ENCODE results near the gene DCAF11. TPM values are rescaled to one million over a fixed set of nuclear protein-coding genes. Genes with fewer than 3 reads are reported as not detected.

DCAF11 gene
- total and polyA plus RNA-seq, 2 donors: 36.6 to 66.7 TPM

DNA sequence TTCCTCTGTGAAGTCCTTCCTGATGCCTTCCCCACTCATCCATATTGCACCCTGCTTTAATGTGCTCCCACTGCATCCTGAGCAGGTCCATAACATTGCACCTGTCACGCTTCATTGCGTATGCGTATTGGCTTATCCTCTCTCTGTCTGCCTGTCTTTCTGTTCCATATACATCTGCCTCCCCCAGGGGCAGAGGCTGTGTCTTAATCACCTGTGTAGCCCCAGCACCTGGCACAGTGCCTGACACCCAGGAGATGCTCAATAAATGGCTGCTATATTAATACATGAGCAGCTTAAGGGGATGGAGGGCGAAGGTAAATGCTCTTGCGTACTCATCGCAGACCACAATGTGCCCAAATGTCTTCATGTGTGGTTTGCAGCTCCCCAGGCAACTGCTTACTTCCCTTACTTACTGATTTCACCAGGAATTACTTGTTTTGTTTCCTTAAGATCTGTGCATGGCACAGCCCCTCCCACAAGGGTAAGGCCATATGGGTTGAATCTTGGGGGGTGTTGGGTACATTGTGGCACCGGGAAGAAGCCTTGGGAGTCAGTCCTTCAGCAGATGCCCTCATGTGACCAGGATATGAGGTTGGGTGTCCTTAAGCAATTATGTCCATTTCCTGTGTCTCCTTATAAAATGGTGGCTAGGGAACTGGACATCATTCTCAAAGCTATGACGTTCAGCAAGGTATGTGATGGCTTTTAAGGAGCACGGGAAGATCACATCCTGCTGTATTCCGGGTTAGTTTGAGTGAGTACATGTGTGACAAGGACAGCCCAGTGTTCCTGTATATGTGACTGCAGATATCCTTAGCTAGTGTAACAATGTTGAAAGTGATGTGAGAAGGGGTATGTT, 44.1 kb upstream of the DCAF11 start:
- H3K4me3 ChIP-seq (ENCODE audit: low read length in 2 of 2): no peak overlapping the region
- H3K9me3 ChIP-seq (ENCODE audit: control insufficient read depth in 2 of 2, insufficient read depth in 1 of 2, low read length in 1 of 2): no peaks in the 10 kb centered on the region
- WGBS: 87% methylated on average over 10 of the region's 10 CpGs
- no peak overlapping the region for H3K27ac ChIP-seq (ENCODE audit: low read depth in 1 of 2, low read length in 1 of 2)
- H3K27me3 ChIP-seq (ENCODE audit: control insufficient read depth in 2 of 2, insufficient read depth in 1 of 2, low read length in 1 of 2): peaks cover 0 to 8% of the 10 kb centered on the region in 2 donors
- DNase-seq (ENCODE audit: low read depth in 6 of 9, low spot score in 9 of 9): no peak
- H3K36me3 ChIP-seq (ENCODE audit: control insufficient read depth in 2 of 2, insufficient read depth in 2 of 2, low read length in 1 of 2): no peaks in the 10 kb centered on the region
- peaks cover 0 to 1% of the 10 kb centered on the region in 2 donors for H3K4me1 ChIP-seq (ENCODE audit: control insufficient read depth in 2 of 2, insufficient read depth in 2 of 2, low read length in 2 of 2)

DNA sequence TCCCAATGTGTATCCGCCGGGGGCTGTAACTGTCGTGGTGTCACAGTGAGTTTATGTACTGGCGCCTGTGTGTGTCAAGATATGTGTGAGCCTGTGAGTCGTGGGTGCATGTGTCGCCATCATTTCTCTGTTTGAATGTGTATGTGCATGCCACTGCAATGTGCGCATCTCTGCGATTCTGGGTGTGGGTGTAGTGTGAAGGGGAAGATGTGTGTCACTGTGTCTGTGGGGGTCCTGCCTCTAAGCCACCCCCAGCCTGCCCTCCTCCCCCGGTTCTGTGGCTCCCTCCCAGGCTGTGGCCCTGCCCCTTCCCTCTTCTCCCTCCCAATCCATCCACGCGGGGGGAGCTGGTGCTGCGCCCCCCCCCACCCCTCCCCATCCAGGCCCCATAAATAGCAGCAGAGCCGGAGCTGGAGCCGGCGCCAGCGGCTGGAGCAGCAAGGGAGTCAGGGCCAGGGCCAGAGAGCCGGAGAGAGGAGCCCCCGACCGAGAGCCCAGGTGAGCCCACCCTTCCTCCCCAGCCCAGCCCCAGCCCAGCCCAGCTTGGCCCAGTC, 43.4 kb upstream of the DCAF11 start, which contains the start of gene CPNE6:
Gene CPNE6 (plus strand): TSS at position 419 of the 554 bp plus-strand sequence. CDS start 1,375 bp downstream, outside the sequence.
- Histone ChIP-seq H3K36me3 (ENCODE audit: control insufficient read depth in 2 of 2, insufficient read depth in 2 of 2, low read length in 1 of 2) (no peaks in the 10 kb centered on the region), H3K9me3 (ENCODE audit: control insufficient read depth in 2 of 2, insufficient read depth in 1 of 2, low read length in 1 of 2) (no peaks in the 10 kb centered on the region), H3K27ac (ENCODE audit: low read depth in 1 of 2, low read length in 1 of 2) (no peak within 1 kb of the TSS), H3K4me3 (ENCODE audit: low read length in 2 of 2) (no peak within 1 kb of the TSS), H3K4me1 (ENCODE audit: control insufficient read depth in 2 of 2, insufficient read depth in 2 of 2, low read length in 2 of 2) (peaks cover 0 to 5% of the 10 kb centered on the region in 2 donors), H3K27me3 (ENCODE audit: control insufficient read depth in 2 of 2, insufficient read depth in 1 of 2, low read length in 1 of 2) (peaks cover 0 to 8% of the 10 kb centered on the region in 2 donors)
- 90% methylated on average over 19 of the region's 19 CpGs for WGBS
- no peak for DNase-seq (ENCODE audit: low read depth in 6 of 9, low spot score in 9 of 9)

DNA sequence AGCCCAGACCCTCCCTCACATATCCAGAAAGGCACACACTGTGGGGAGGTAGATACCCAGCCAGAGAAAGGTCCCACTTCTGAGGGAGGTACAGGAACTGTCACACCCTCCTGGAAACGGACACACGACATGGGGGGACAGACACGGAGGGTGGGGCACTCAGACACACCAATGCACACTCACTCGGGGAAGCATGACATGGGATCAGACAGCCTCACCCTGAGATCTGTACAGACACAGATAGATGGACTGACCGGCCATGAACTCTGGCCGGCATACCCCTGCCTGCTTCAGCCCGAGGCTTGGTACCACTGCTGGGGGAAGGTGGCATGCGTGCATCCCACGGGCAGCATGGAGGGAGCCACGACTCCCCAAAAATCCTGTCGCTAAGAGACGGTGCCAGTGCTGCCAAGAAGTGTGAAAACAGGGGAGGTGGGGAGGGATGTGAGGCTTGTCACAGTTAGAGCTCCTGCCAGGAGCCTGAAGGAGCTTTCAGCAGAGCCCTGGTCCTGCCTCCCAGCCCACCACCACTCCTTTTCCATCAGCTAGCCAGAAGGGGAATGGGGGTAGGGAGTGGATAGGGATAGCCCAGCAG, 42.6 kb upstream of the DCAF11 start:
- no peaks in the 10 kb centered on the region for H3K36me3 ChIP-seq (ENCODE audit: control insufficient read depth in 2 of 2, insufficient read depth in 2 of 2, low read length in 1 of 2)
- no peaks in the 10 kb centered on the region for H3K9me3 ChIP-seq (ENCODE audit: control insufficient read depth in 2 of 2, insufficient read depth in 1 of 2, low read length in 1 of 2)
- no peak overlapping the region for H3K4me3 ChIP-seq (ENCODE audit: low read length in 2 of 2)
- no peak for DNase-seq (ENCODE audit: low read depth in 6 of 9, low spot score in 9 of 9)
- H3K27me3 ChIP-seq (ENCODE audit: control insufficient read depth in 2 of 2, insufficient read depth in 1 of 2, low read length in 1 of 2): peaks cover 0 to 8% of the 10 kb centered on the region in 2 donors
- no peak overlapping the region for H3K27ac ChIP-seq (ENCODE audit: low read depth in 1 of 2, low read length in 1 of 2)
- 92% methylated on average over 12 of the region's 12 CpGs for WGBS
- peaks cover 0 to 5% of the 10 kb centered on the region in 2 donors for H3K4me1 ChIP-seq (ENCODE audit: control insufficient read depth in 2 of 2, insufficient read depth in 2 of 2, low read length in 2 of 2)

DNA sequence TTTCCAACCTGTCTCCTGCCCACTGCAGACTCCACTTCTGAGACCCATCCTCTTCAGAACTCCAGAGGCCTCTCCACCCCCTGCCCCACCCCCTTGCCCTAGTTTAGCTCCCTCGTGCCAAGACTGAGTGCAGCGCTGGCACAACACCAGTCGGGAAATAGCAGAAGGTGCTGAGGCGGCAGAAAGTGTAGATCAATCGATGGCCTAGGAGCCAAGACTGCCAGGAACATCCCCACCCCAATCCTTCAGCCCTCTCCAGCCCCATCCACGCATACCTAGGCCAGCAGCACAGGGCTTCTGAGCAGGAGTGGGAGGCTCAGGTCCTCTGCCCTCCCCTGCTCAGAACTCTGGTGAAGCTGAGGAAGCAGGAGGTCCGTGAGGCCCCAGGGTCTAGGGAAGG, 42.1 kb upstream of the DCAF11 start:
- Histone ChIP-seq H3K27ac (ENCODE audit: low read depth in 1 of 2, low read length in 1 of 2) (no peak overlapping the region), H3K4me1 (ENCODE audit: control insufficient read depth in 2 of 2, insufficient read depth in 2 of 2, low read length in 2 of 2) (peaks cover 0 to 5% of the 10 kb centered on the region in 2 donors), H3K36me3 (ENCODE audit: control insufficient read depth in 2 of 2, insufficient read depth in 2 of 2, low read length in 1 of 2) (no peaks in the 10 kb centered on the region), H3K9me3 (ENCODE audit: control insufficient read depth in 2 of 2, insufficient read depth in 1 of 2, low read length in 1 of 2) (no peaks in the 10 kb centered on the region), H3K4me3 (ENCODE audit: low read length in 2 of 2) (no peak overlapping the region), H3K27me3 (ENCODE audit: control insufficient read depth in 2 of 2, insufficient read depth in 1 of 2, low read length in 1 of 2) (peaks cover 0 to 8% of the 10 kb centered on the region in 2 donors)
- 91% methylated on average over 7 of the region's 7 CpGs for WGBS
- no peak for DNase-seq (ENCODE audit: low read depth in 6 of 9, low spot score in 9 of 9)

DNA sequence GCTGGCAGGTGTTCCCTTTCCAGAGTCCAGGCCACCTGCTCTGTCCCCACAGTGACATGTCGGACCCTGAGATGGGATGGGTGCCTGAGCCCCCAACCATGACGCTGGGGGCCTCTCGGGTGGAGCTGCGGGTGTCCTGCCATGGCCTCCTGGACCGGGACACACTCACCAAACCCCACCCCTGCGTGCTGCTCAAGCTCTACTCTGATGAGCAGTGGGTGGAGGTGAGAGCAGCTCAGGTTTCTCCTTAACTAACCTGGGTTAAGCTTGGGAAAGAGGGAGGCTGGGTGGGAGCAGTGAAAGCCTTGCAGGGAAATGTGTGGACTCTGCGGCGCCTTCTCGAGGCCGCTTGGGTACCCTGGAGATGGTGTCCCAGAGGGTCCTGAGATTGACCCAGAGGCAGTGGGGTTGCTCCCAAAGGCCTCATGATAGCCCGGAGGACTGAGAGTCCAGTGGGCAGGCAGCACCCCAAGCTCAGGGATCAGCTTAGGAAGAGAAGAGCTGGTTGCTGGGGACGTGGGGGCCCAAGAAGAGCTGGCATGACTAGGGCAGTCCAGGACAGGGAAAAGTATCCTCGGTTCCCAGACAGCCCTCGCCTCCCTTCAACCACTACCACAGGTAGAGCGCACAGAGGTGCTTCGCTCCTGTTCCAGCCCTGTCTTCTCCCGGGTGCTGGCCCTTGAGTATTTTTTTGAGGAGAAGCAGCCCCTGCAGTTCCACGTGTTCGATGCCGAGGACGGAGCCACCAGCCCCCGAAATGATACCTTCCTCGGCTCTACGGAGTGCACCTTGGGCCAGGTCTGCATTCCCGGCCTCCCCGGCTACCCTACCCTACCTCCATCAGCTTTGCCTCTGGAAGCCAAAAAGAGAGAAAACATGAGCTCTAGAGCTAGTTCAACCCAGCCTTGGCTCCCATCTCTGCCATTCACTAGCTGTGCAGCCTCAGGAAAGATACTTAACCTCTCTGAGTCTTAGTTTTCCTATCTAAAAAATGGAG, 41.4 kb upstream of the DCAF11 start:
- Histone ChIP-seq H3K36me3 (ENCODE audit: control insufficient read depth in 2 of 2, insufficient read depth in 2 of 2, low read length in 1 of 2) (no peaks in the 10 kb centered on the region), H3K27me3 (ENCODE audit: control insufficient read depth in 2 of 2, insufficient read depth in 1 of 2, low read length in 1 of 2) (peaks cover 0 to 8% of the 10 kb centered on the region in 2 donors), H3K4me3 (ENCODE audit: low read length in 2 of 2) (no peak overlapping the region), H3K9me3 (ENCODE audit: control insufficient read depth in 2 of 2, insufficient read depth in 1 of 2, low read length in 1 of 2) (no peaks in the 10 kb centered on the region), H3K4me1 (ENCODE audit: control insufficient read depth in 2 of 2, insufficient read depth in 2 of 2, low read length in 2 of 2) (peaks cover 0 to 11% of the 10 kb centered on the region in 2 donors), H3K27ac (ENCODE audit: low read depth in 1 of 2, low read length in 1 of 2) (no peak overlapping the region)
- 95% methylated on average over 26 of the region's 26 CpGs for WGBS
- no peak for DNase-seq (ENCODE audit: low read depth in 6 of 9, low spot score in 9 of 9)

DNA sequence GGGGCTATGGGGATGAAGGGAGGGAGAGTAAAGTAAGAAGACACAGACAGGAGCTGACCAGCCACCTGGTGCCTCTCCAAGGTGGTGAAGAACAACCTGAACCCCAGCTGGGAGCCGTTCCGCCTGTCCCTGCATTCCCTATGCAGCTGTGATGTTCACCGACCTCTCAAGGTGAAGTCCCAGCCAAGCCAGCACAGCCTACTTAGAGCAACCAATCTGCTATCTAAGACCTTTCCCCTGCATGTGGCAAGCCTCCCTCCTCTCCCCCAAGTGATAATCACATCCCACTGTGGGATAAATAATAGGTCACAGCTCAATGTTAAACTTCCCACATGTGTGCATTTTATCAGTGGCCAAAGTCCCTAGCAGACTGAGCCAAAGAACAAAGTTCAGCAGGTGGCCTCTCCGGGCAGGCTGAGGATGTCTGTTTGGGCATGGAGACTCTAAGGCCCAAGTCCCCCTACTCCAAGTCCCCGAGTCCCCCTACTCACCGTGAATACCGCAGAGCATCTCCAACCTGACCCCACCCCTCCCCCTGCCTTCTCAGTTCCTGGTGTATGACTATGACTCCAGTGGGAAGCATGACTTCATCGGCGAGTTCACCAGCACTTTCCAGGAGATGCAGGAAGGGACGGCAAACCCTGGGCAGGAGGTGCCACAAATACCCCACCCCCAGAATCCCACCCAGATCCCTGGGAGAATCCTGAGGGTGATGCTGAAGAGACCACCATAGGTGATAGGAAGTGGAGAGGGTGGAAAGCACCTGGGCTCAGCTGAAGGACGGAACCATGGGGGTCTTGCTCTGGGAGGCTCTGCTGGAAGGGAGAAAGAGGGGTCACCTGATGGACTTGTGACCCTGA, 39.7 kb upstream of the DCAF11 start:
- no peak overlapping the region for H3K4me3 ChIP-seq (ENCODE audit: low read length in 2 of 2)
- no peaks in the 10 kb centered on the region for H3K9me3 ChIP-seq (ENCODE audit: control insufficient read depth in 2 of 2, insufficient read depth in 1 of 2, low read length in 1 of 2)
- WGBS: 93% methylated on average over 11 of the region's 11 CpGs
- H3K36me3 ChIP-seq (ENCODE audit: control insufficient read depth in 2 of 2, insufficient read depth in 2 of 2, low read length in 1 of 2): no peaks in the 10 kb centered on the region
- no peak for DNase-seq (ENCODE audit: low read depth in 6 of 9, low spot score in 9 of 9)
- H3K27me3 ChIP-seq (ENCODE audit: control insufficient read depth in 2 of 2, insufficient read depth in 1 of 2, low read length in 1 of 2): peaks cover 0 to 4% of the 10 kb centered on the region in 2 donors
- H3K27ac ChIP-seq (ENCODE audit: low read depth in 1 of 2, low read length in 1 of 2): no peak overlapping the region
- peaks cover 0 to 20% of the 10 kb centered on the region in 2 donors for H3K4me1 ChIP-seq (ENCODE audit: control insufficient read depth in 2 of 2, insufficient read depth in 2 of 2, low read length in 2 of 2)

DNA sequence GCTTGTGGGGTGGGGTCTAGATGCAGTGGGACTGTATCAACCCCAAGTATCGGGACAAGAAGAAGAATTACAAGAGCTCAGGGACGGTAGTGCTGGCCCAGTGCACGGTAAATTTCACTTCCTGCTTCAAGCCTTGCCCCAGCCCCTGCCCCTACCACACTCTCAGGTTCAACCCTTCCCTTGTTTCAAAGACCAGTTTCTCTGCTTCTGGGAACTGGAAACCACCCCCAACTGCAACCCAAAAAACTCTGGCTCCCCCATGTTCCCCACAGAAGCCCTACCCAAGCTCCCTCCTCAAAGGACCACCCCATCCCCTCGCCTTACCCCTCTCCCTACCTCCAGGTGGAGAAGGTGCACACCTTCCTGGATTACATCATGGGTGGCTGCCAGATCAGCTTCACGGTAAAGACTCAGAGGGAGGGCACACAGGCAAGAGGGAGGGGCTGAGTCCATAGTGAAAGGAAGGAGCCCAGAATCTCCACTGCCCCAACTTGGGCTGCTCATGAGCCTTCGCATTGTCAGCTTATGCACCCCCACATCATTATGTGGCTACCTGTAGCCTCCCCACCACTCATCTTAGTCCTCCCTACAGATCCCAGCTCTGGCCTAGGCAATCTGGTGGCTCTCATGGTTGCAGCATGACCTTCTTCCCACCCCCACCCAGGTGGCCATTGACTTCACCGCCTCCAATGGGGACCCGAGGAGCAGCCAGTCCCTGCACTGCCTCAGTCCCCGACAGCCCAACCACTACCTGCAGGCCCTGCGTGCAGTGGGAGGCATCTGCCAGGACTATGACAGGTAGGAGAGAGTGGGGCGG, 38.9 kb upstream of the DCAF11 start:
- no peaks in the 10 kb centered on the region for H3K9me3 ChIP-seq (ENCODE audit: control insufficient read depth in 2 of 2, insufficient read depth in 1 of 2, low read length in 1 of 2)
- no peaks in the 10 kb centered on the region for H3K36me3 ChIP-seq (ENCODE audit: control insufficient read depth in 2 of 2, insufficient read depth in 2 of 2, low read length in 1 of 2)
- DNase-seq (ENCODE audit: low read depth in 6 of 9, low spot score in 9 of 9): no peak
- peaks cover 0 to 7% of the 10 kb centered on the region in 2 donors for H3K27me3 ChIP-seq (ENCODE audit: control insufficient read depth in 2 of 2, insufficient read depth in 1 of 2, low read length in 1 of 2)
- no peak overlapping the region for H3K27ac ChIP-seq (ENCODE audit: low read depth in 1 of 2, low read length in 1 of 2)
- H3K4me3 ChIP-seq (ENCODE audit: low read length in 2 of 2): no peak overlapping the region
- 86% methylated on average over 11 of the region's 11 CpGs for WGBS
- peaks cover 3 to 28% of the 10 kb centered on the region in 2 donors for H3K4me1 ChIP-seq (ENCODE audit: control insufficient read depth in 2 of 2, insufficient read depth in 2 of 2, low read length in 2 of 2)

All from thymus (tissue), 11 donors.